ENCODE results near the gene CD83. TPM values are rescaled to one million over a fixed set of nuclear protein-coding genes. Genes with fewer than 3 reads are reported as not detected.
A peak's percentile ranks its signal among the peaks of the same experiment; 100 is the strongest.

CD83 gene
- polyA plus RNA-seq, 6 donors from 2014 or later, result 57.0 to 622 (median 209) TPM

- Mint-ChIP-seq H3K9me3 (peaks cover 0 to 5% (median 0%) of the 10 kb centered on the region in 7 donors), H3K27me3 (no peaks in the 10 kb centered on the region), H3K4me3 (peak overlapping the region; percentile 61 to 90 (median 80)), H3K27ac (peak overlapping the region; percentile 100), H3K36me3 (no peaks in the 10 kb centered on the region), H3K4me1 (peaks cover 80 to 94% (median 85%) of the 10 kb centered on the region in 3 donors)
- ATAC-seq (ENCODE audit: low read depth in 2 of 2) (peak; percentile 74 to 79), DNase-seq (peak; percentile 92)
Observed at GRCh38 chr6:14095437-14095836, 22.1 kb upstream of the CD83 start.

- peaks cover 0 to 6% (median 0%) of the 10 kb centered on the region in 7 donors for H3K9me3 Mint-ChIP-seq
- ATAC-seq (ENCODE audit: low read depth in 2 of 2) (no peak), DNase-seq (no peak)
- peak overlapping the region in 6 of 8 donors; percentile 0 to 85 (median 36) for H3K4me3 Mint-ChIP-seq
- H3K36me3 Mint-ChIP-seq, result no peaks in the 10 kb centered on the region
- peak overlapping the region; percentile 18 to 100 (median 90) for H3K27ac Mint-ChIP-seq
- peaks cover 51 to 89% (median 54%) of the 10 kb centered on the region in 3 donors for H3K4me1 Mint-ChIP-seq
- H3K27me3 Mint-ChIP-seq, result no peaks in the 10 kb centered on the region
Observed at GRCh38 chr6:14100138-14100537, 17.4 kb upstream of the CD83 start.

GRCh38 chr6:14100966-14101365 is 16.6 kb upstream of the CD83 start:
- DNase-seq (no peak), ATAC-seq (ENCODE audit: low read depth in 2 of 2) (no peak)
- Mint-ChIP-seq H3K36me3 (no peaks in the 10 kb centered on the region), H3K4me3 (peak overlapping the region in 2 of 8 donors; percentile 36 to 56), H3K27ac (peak overlapping the region in 5 of 6 donors; percentile 48 to 100 (median 81)), H3K27me3 (no peaks in the 10 kb centered on the region), H3K4me1 (peaks cover 43 to 85% (median 46%) of the 10 kb centered on the region in 3 donors), H3K9me3 (peaks cover 0 to 6% (median 0%) of the 10 kb centered on the region in 7 donors)

GRCh38 chr6:14102383-14102782 is 15.2 kb upstream of the CD83 start:
- Mint-ChIP-seq H3K4me3 (peak overlapping the region in 1 of 8 donors; percentile 71), H3K36me3 (peaks cover 0 to 3% of the 10 kb centered on the region in 2 donors), H3K27me3 (no peaks in the 10 kb centered on the region), H3K4me1 (peaks cover 39 to 85% (median 40%) of the 10 kb centered on the region in 3 donors), H3K9me3 (peaks cover 0 to 10% (median 3%) of the 10 kb centered on the region in 7 donors), H3K27ac (peak overlapping the region in 4 of 6 donors; percentile 2 to 100 (median 90))
- ATAC-seq (ENCODE audit: low read depth in 2 of 2), result peak in 1 of 2 donors; percentile 48
- no peak for DNase-seq

GRCh38 chr6:14105547-14105946 is 12.0 kb upstream of the CD83 start:
- Mint-ChIP-seq H3K27me3 (no peaks in the 10 kb centered on the region), H3K4me3 (peak overlapping the region in 1 of 8 donors; percentile 16), H3K9me3 (peaks cover 0 to 14% (median 6%) of the 10 kb centered on the region in 7 donors), H3K36me3 (peaks cover 0 to 5% of the 10 kb centered on the region in 2 donors), H3K4me1 (peaks cover 50 to 91% (median 52%) of the 10 kb centered on the region in 3 donors), H3K27ac (peak overlapping the region in 2 of 6 donors; percentile 29 to 76)
- ATAC-seq (ENCODE audit: low read depth in 2 of 2), result no peak
- no peak for DNase-seq

- no peak for DNase-seq
- peaks cover 0 to 5% of the 10 kb centered on the region in 2 donors for H3K36me3 Mint-ChIP-seq
- peak overlapping the region in 5 of 6 donors; percentile 99 to 100 (median 99) for H3K27ac Mint-ChIP-seq
- peak overlapping the region in 6 of 8 donors; percentile 71 to 89 (median 80) for H3K4me3 Mint-ChIP-seq
- peaks cover 44 to 81% (median 48%) of the 10 kb centered on the region in 3 donors for H3K4me1 Mint-ChIP-seq
- peaks cover 0 to 14% (median 6%) of the 10 kb centered on the region in 7 donors for H3K9me3 Mint-ChIP-seq
- no peak for ATAC-seq (ENCODE audit: low read depth in 2 of 2)
- no peaks in the 10 kb centered on the region for H3K27me3 Mint-ChIP-seq
Observed at GRCh38 chr6:14107000-14107399, 10.6 kb upstream of the CD83 start.

GRCh38 chr6:14107711-14108494 is 9.7 kb upstream of the CD83 start:
- ATAC-seq (ENCODE audit: low read depth in 2 of 2) (no peak), DNase-seq (no peak)
- Mint-ChIP-seq H3K36me3 (peaks cover 0 to 5% of the 10 kb centered on the region in 2 donors), H3K27me3 (no peaks in the 10 kb centered on the region), H3K9me3 (peaks cover 0 to 14% (median 6%) of the 10 kb centered on the region in 7 donors), H3K4me1 (peaks cover 40 to 76% (median 48%) of the 10 kb centered on the region in 3 donors), H3K27ac (peak overlapping the region; percentile 99 to 100 (median 100)), H3K4me3 (peak overlapping the region; percentile 56 to 89 (median 84))

- peak; percentile 82 to 87 for ATAC-seq (ENCODE audit: low read depth in 2 of 2)
- DNase-seq, result peak; percentile 91
- Mint-ChIP-seq H3K27ac (peak overlapping the region; percentile 99 to 100 (median 100)), H3K9me3 (peaks cover 0 to 14% (median 6%) of the 10 kb centered on the region in 7 donors), H3K36me3 (peaks cover 0 to 5% of the 10 kb centered on the region in 2 donors), H3K4me1 (peaks cover 37 to 70% (median 44%) of the 10 kb centered on the region in 3 donors), H3K4me3 (peak overlapping the region; percentile 56 to 89 (median 78)), H3K27me3 (no peaks in the 10 kb centered on the region)
Observed at GRCh38 chr6:14108571-14109410, 8.8 kb upstream of the CD83 start.

- peak overlapping the region; percentile 99 to 100 (median 100) for H3K27ac Mint-ChIP-seq
- H3K36me3 Mint-ChIP-seq, result peaks cover 0 to 5% of the 10 kb centered on the region in 2 donors
- peak overlapping the region; percentile 27 to 89 (median 78) for H3K4me3 Mint-ChIP-seq
- H3K4me1 Mint-ChIP-seq, result peaks cover 37 to 66% (median 44%) of the 10 kb centered on the region in 3 donors
- H3K9me3 Mint-ChIP-seq, result peaks cover 0 to 14% (median 6%) of the 10 kb centered on the region in 7 donors
- DNase-seq, result no peak
- ATAC-seq (ENCODE audit: low read depth in 2 of 2), result peak; percentile 13 to 15
- no peaks in the 10 kb centered on the region for H3K27me3 Mint-ChIP-seq
Observed at GRCh38 chr6:14109411-14109826, 8.2 kb upstream of the CD83 start.

GRCh38 chr6:14110001-14110818 is 7.4 kb upstream of the CD83 start:
- DNase-seq, result peak; percentile 53

GRCh38 chr6:14113976-14114375 is 3.6 kb upstream of the CD83 start:
- Mint-ChIP-seq H3K27me3 (peaks cover 0 to 4% (median 0%) of the 10 kb centered on the region in 3 donors), H3K36me3 (peaks cover 8 to 11% of the 10 kb centered on the region in 2 donors), H3K4me1 (peaks cover 31 to 49% (median 36%) of the 10 kb centered on the region in 3 donors), H3K9me3 (peaks cover 0 to 6% (median 0%) of the 10 kb centered on the region in 7 donors), H3K4me3 (no peak overlapping the region), H3K27ac (peak overlapping the region in 3 of 6 donors; percentile 67 to 79 (median 76))
- no peak for DNase-seq
- no peak for ATAC-seq (ENCODE audit: low read depth in 2 of 2)

More at GRCh38 chr6:14110001-14110818, 7.4 kb upstream of the CD83 start:
- Mint-ChIP-seq H3K27me3 (no peaks in the 10 kb centered on the region), H3K4me1 (peaks cover 37 to 62% (median 44%) of the 10 kb centered on the region in 3 donors), H3K9me3 (peaks cover 0 to 14% (median 6%) of the 10 kb centered on the region in 7 donors), H3K27ac (peak overlapping the region; percentile 99 to 100 (median 100)), H3K36me3 (peaks cover 0 to 5% of the 10 kb centered on the region in 2 donors), H3K4me3 (peak overlapping the region; percentile 27 to 89 (median 78))
- ATAC-seq (ENCODE audit: low read depth in 2 of 2), result no peak

- H3K36me3 Mint-ChIP-seq, result peaks cover 27 to 33% of the 10 kb centered on the region in 2 donors
- peak overlapping the region; percentile 97 to 100 (median 99) for H3K27ac Mint-ChIP-seq
- DNase-seq (no peak), ATAC-seq (ENCODE audit: low read depth in 2 of 2) (no peak)
- peaks cover 0 to 6% (median 0%) of the 10 kb centered on the region in 7 donors for H3K9me3 Mint-ChIP-seq
- H3K4me3 Mint-ChIP-seq, result peak overlapping the region; percentile 94 to 99 (median 98)
- H3K4me1 Mint-ChIP-seq, result peaks cover 42 to 60% (median 55%) of the 10 kb centered on the region in 3 donors
- peaks cover 0 to 4% (median 0%) of the 10 kb centered on the region in 3 donors for H3K27me3 Mint-ChIP-seq
Observed at GRCh38 chr6:14118091-14118439, 493 bp downstream of the CD83 start.
